Neuron (in vitro differentiated cells): ENCODE data around the gene GALE.
"Not testable (repeated sequence)": the region's sequence is repeated elsewhere in the genome, so short reads cannot be mapped to it uniquely, and the experiment has no call there.

Experiments
- H2AFZ ChIP-seq: one replicate; pipeline ENCODE4 v1.6.1; 2013; ENCODE audit warnings: low read depth, mild to moderate bottlenecking, inconsistent platforms, low read length, moderate library complexity
- H3K27me3 ChIP-seq: one replicate; pipeline ENCODE4 v1.6.1; 2013; ENCODE audit warnings: low read length; ENCODE audit not compliant: insufficient read depth
- H3K36me3 ChIP-seq: one replicate; pipeline ENCODE4 v1.6.1; 2013; ENCODE audit warnings: low read length; ENCODE audit not compliant: insufficient read depth
- H3K4me1 ChIP-seq: one replicate; pipeline ENCODE4 v1.6.1; 2013; ENCODE audit warnings: low read length; ENCODE audit not compliant: insufficient read depth
- H3K4me3 ChIP-seq: 2 replicates; pipeline ENCODE4 v1.5.1; 2013; ENCODE audit warnings: mild to moderate bottlenecking, low read length, moderate library complexity
- H3K9me3 ChIP-seq: one replicate; pipeline ENCODE4 v1.6.1; 2013; ENCODE audit warnings: low read length

GALE gene

DNA sequence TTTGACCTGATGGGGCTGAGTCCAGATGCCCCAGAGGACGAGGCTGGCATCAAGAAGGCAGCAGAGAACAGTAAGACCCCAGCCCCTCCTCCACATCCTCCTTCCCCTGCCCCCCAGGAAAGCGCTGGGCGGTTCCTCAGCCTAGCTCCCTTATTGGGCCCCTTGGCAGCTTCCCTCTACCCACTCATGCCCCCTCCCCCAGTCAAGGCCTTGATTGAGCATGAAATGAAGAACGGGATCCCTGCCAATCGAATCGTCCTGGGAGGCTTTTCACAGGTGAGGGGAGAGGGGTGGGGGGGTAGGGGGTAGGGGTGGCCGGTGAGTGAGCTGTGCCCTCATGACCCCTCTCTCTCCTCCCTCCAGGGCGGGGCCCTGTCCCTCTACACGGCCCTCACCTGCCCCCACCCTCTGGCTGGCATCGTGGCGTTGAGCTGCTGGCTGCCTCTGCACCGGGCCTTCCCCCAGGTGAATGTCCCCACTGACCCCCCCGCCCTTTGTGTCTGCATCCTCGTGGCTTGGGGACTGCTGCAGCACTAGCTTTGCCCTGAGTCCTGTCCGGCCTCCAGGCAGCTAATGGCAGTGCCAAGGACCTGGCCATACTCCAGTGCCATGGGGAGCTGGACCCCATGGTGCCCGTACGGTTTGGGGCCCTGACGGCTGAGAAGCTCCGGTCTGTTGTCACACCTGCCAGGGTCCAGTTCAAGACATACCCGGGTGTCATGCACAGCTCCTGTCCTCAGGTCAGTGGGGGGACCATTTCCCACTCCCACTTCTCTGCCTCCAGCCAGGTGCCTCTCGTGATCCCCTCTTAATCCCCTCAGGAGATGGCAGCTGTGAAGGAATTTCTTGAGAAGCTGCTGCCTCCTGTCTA, 6.5 kb downstream of the GALE start:
- Histone ChIP-seq H2AFZ (no peak overlapping the region), H3K4me3 (no peak overlapping the region), H3K36me3 (peaks cover 37% of the 10 kb centered on the region), H3K4me1 (peaks cover 18% of the 10 kb centered on the region), H3K9me3 (no peaks in the 10 kb centered on the region), H3K27me3 (no peaks in the 10 kb centered on the region)

DNA sequence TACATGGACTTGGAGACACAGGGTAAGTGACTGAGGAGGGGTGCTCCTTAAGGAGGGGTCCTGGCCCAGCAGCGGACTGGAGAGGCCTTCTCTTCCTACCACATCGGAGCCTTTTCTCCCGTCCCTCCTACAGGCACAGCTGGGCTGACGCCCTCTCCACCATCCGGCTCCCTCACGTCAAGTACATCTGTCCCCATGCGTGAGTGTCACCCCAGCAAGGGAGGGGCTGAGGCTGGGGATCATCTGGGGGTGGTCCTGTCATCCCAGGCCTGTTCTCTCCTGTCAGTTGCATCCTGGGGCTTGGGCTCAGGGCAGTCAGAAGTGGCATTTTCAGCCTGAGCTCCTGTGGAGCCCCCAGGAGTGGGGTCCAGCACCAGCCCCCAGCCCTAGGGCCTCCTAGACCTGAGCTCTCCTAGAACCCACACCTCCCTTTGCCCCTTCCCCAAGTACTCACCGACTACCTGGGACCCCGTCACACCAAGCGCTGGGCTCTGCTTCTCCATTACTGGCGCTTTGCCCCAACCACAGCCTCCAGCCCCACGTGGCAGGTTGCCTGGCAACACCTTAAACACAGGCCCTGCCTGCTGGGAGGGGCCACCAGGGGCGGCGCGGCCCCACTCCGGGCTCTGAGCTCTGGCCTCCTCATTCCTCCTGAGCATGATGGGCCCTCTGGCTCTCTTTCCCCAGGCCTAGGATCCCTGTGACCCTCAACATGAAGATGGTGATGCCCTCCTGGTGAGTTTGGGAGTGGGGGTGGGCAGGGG, 7.4 kb downstream of the GALE start:
- no peaks in the 10 kb centered on the region for H3K27me3 ChIP-seq
- H2AFZ ChIP-seq, result no peak overlapping the region
- H3K4me3 ChIP-seq, result peak overlapping the region; percentile 99
- H3K36me3 ChIP-seq, result peaks cover 38% of the 10 kb centered on the region
- no peaks in the 10 kb centered on the region for H3K9me3 ChIP-seq
- H3K4me1 ChIP-seq, result peaks cover 17% of the 10 kb centered on the region

DNA sequence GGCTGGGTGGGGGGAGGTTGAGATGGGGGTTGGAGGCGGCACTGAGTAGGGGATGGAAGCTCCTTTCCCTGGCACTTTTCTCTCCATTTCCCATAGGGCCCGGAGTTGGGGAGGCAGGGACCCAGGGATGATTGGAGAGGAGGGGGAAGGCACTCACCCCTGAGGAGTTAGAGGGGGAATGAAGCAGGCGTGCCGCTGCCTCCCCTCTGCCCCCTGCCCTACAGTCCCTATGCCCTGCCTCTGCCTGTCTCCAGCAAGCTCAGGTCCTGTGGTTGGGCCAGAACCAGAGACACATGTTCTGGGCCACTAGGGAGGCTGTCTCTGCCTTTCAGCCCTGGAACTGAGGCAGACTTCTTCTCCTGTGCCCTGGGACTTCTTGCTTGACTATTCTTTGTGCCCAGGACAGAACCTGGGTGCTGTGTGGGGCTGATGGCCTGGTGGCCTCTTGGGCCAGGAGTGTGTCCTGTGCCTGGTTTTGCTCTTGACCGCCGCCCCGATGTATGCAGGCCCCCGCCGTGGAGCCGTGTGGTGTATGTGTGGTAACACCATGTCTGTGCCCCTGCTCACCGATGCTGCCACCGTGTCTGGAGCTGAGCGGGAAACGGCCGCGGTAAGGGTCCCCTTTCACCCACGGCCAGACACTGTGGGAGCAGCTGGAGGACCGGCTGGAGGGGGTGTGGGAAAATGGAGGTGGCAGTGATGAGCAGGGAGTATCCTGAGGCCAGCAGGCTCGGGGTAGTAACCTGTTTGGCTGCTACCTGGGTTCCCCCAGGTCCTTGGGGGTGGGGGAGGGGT, 8.2 kb downstream of the GALE start:
- Histone ChIP-seq H3K27me3 (no peaks in the 10 kb centered on the region), H3K4me1 (peaks cover 17% of the 10 kb centered on the region), H3K36me3 (peaks cover 36% of the 10 kb centered on the region), H3K4me3 (peak overlapping the region; percentile 99), H2AFZ (no peak overlapping the region), H3K9me3 (no peaks in the 10 kb centered on the region)

DNA sequence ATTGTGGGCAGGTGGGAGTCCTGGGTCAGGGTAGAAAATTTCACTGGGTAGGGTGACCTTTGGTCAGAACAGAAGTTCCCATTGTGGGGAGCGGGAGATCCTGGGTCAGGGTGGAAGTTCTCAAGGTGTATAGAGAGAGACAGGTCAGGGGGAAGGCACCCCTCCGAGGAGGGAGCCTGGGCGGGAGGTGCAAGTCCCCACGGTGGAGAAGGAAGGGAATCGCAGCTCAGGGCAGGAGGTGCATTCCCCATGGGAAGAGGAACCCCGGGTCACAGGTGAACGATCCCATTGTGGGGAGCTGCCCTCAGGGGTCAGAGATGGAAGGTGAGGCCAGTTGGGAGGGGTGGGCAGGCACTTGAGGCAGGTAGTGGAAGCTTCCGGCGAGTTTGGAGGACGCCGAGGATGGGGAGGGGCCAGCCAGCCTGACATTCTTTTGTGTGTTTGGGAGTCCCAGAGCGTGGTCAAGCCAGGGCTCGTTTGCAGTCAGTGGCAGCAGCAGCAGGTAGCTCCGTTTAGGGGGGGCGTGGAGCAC, 9.0 kb downstream of the GALE start:
- H3K27me3 ChIP-seq, result no peaks in the 10 kb centered on the region
- peaks cover 36% of the 10 kb centered on the region for H3K36me3 ChIP-seq

DNA sequence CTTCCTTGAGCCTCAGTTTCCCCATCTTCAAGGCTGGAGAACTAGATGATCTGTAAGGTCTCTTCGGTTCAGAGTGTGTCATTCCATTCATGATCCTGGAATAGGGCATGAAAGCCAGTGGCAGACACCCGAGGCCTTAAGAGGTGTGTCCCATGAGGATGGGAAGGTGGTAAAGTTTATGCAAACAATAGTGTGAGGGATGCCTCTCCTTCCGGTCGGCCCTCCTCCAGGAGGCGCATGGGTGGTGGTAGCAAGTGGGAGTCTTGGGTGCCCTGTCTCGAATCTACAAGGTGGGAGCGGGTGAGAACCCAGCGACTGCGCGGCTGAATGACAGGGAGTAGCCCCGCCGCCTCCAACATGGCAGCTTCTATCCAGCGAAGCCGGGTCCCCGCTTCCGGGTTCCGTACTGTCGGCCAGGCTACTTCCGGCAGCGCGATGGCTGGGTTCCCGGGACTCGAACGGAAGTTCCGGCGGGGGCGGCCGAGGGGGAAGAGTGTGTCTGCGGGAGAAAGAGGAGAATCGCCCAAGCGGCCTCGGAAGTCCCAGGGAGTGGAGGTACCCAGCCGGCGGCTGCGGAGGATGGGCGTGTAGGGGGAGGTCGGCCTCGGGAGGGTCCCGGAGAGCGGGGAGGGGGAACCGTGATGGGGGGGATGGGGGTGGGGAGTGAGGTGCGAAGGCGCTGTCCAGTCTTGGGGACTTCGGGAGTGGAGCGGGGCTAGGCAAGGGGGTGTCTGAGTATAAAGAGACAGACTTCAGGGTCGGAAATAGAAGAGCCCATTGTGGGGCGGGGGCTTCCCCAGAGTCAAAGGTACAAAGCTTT, 9.6 kb downstream of the GALE start, which contains the start of gene LYPLA2:
TSS of gene LYPLA2 (plus strand) at position 450 of the 820 bp plus-strand sequence. CDS start 1,538 bp downstream, outside the sequence.
- H3K9me3 ChIP-seq, result no peaks in the 10 kb centered on the region
- peak within 1 kb of the TSS; percentile 29 for H2AFZ ChIP-seq
- peaks cover 36% of the 10 kb centered on the region for H3K36me3 ChIP-seq
- H3K4me3 ChIP-seq, result peak within 1 kb of the TSS; percentile 99
- no peaks in the 10 kb centered on the region for H3K27me3 ChIP-seq
- H3K4me1 ChIP-seq, result peaks cover 17% of the 10 kb centered on the region

More for the DNA sequence above, 9.0 kb downstream of the GALE start:
- Histone ChIP-seq H2AFZ (no peak overlapping the region), H3K4me1 (peaks cover 17% of the 10 kb centered on the region), H3K4me3 (peak overlapping the region; percentile 99), H3K9me3 (no peaks in the 10 kb centered on the region)

DNA sequence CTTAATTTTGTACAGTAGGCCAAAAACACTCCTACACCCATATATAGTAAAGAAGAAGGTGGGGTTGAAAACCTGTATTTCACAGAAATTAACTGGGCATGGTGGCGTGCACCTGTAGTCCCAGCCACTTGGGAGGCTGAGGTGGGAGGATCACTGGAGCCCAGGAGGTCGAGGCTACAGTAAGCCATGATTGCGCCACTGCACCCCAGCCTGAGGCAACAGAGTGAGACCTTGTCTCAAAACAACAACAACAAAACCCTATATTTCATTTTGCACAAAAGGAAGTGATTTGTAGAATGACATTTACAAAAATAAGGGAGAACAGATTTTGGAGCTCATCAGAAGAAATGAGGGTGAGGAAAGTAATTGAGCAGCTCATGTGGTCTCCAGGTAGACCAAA, 11.9 kb downstream of the GALE start:
- no peaks in the 10 kb centered on the region for H3K27me3 ChIP-seq
- H3K4me1 ChIP-seq, result peaks cover 17% of the 10 kb centered on the region
- no peak overlapping the region for H3K4me3 ChIP-seq
- no peaks in the 10 kb centered on the region for H3K9me3 ChIP-seq
- no peak overlapping the region for H2AFZ ChIP-seq
- H3K36me3 ChIP-seq, result peaks cover 42% of the 10 kb centered on the region

DNA sequence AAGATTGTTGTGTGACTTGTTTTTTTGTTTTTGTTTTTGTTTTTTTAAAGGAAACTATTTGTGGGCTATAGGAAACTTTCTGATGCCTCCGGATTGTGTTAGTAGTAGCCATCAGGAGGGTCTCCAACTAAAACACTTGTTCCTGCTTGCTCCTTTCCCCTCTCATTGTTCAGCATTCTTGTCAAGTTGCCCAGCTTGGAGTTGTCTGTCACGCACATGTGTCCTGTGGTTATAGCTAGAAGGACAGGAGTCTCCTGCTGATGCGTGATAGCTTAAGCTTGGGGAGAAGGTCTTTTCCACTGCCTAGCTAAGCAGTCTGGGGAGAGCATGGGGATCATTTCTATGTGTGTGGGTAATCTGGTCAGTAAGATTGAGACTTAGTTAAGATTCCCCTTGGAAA, 12.9 kb downstream of the GALE start:
- Histone ChIP-seq H2AFZ (no peak overlapping the region), H3K4me3 (no peak overlapping the region), H3K9me3 (no peaks in the 10 kb centered on the region), H3K27me3 (no peaks in the 10 kb centered on the region), H3K36me3 (peaks cover 40% of the 10 kb centered on the region), H3K4me1 (peaks cover 17% of the 10 kb centered on the region)

DNA sequence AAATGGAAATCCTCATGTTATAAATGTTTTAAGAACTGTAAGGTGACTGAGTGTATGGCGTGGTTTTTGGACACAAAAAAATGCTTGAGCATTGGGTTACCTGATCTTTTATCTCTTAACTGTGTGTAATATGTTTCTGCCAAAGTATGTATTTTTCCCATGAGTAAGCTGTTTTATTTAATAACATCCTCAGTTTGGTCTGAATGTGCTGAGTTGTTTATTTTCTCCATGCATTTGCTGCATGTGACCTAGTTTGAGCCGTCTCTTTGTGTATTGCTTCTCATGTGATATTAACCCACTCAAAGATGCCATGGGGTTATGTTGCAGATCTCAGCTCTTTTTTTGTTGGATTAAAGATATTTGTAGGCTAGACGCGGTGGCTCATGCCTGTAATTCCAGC, 15.7 kb downstream of the GALE start:
- H3K4me3 ChIP-seq, result no peak overlapping the region
- H3K36me3 ChIP-seq, result peaks cover 55% of the 10 kb centered on the region
- H3K9me3 ChIP-seq, result no peaks in the 10 kb centered on the region
- no peaks in the 10 kb centered on the region for H3K27me3 ChIP-seq
- H3K4me1 ChIP-seq, result peaks cover under 1% of the 10 kb centered on the region
- no peak overlapping the region for H2AFZ ChIP-seq

DNA sequence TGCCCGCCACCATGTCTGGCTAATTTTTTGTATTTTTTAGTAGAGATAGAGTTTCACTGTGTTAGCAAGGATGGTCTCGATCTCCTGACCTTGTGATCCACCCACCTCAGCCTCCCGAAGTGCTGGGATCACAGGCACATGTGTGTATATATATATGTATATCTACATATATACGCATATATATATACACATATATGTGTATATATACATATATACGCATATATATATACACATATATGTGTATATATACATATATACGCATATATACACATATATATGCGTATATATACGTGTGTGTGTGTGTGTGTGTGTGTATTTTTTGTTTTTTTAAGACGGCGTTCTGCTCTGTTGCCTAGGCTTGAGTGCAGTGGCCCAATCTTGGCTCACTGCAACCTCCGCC, 17.4 kb downstream of the GALE start:
- H3K4me3 ChIP-seq, H3K4me1 ChIP-seq, H3K9me3 ChIP-seq, H2AFZ ChIP-seq, H3K27me3 ChIP-seq: not testable (repeated sequence)
- peaks cover 49% of the 10 kb centered on the region for H3K36me3 ChIP-seq

DNA sequence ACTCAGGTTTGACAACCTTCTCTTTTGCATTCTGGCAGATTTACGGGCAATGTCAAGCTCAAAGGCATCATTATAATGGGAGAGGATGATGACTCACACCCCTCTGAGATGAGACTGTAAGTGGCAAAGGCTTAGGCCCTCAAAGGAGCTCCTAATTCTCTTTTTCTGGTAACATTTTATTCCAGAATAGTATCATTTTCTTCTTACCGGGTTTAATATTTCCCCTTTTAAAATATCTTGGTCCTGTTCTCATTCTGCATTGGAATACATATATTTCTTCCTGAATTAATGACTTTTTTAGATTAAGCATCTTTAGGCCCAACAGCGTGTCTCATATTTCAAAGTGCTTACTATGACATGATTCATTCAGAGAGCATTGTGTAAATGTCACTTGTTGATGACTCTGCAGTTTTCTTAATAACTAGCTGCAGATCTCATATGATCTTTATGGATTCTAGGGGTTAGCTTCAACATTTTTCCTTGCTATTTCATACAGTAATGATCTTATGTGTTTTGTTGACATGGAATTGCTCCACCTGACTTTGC, 20.7 kb downstream of the GALE start:
- peaks cover 24% of the 10 kb centered on the region for H3K36me3 ChIP-seq
- H3K9me3 ChIP-seq, result no peaks in the 10 kb centered on the region
- H3K4me3 ChIP-seq, result peak overlapping the region; percentile 71
- peaks cover 17% of the 10 kb centered on the region for H3K4me1 ChIP-seq
- H2AFZ ChIP-seq, result no peak overlapping the region
- no peaks in the 10 kb centered on the region for H3K27me3 ChIP-seq

DNA sequence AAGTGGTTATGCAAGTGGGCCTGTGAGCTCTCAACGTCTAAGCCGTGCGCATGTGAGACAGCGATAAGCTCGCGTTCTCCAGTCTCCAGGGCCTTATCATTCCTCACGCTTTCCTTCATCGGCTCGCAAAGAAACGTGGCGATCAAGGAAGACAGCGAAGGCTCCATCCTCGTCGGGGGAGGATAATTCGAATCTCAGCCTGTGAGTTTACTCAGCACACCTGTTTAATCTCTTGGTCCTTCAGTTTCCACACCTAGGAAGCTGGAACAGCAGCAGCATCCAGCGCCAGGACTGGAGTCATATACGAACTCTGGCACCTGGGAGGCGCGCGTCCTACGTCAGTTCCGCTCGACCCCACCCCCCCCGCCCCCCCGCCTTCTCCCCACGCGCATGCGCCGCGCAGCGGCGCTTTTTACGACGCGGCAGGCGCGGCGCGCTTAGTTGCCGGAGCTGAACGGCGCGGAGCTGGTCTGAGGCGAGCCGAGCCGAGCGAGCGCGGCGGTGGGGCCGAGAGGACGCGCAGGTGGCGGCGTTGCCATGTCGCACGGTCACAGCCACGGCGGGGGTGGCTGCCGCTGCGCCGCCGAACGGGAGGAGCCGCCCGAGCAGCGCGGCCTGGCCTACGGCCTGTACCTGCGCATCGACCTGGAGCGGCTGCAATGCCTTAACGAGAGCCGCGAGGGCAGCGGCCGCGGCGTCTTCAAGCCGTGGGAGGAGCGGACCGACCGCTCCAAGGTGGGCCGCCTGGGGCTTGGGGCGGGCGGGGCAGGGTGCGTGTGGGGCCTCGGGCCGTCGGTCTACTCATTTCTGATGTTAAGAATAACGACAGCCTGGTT, 22.4 kb downstream of the GALE start, which contains the start of gene PITHD1:
TSS of gene PITHD1 (plus strand) at position 440 of the 836 bp plus-strand sequence. CDS start at position 538, 98 bp downstream.
- Histone ChIP-seq H3K4me1 (peaks cover 17% of the 10 kb centered on the region), H3K27me3 (no peaks in the 10 kb centered on the region), H2AFZ (no peak within 1 kb of the TSS), H3K36me3 (peaks cover 16% of the 10 kb centered on the region), H3K4me3 (peak within 1 kb of the TSS; percentile 71), H3K9me3 (no peaks in the 10 kb centered on the region)
